ENCODE data around the gene TRHDE. TPM values are rescaled to one million over a fixed set of nuclear protein-coding genes. Genes with fewer than 3 reads are reported as not detected.

Gene TRHDE
- total and polyA plus RNA-seq, 9 donors, result 3.4 to 35.5 (median 18.2) TPM

- H3K9me3 ChIP-seq, result no peaks in the 10 kb centered on the region
- intact Hi-C loops (cut with DNase I), result no loop called here
- H3K36me3 ChIP-seq, result no peaks in the 10 kb centered on the region
- H3K4me1 ChIP-seq (ENCODE audit: insufficient read depth), result no peaks in the 10 kb centered on the region
- no peak for TF ChIP-seq EP300 (IDR thresholded peaks at IDR 0.05)
- no peak for TF ChIP-seq CTCF (IDR thresholded peaks at IDR 0.05)
- no peak for TF ChIP-seq POLR2A (IDR thresholded peaks at IDR 0.05)
- no peak overlapping the region for H3K4me3 ChIP-seq
- DNase-seq, result no peak
- H3K27ac ChIP-seq, result no peak overlapping the region
- WGBS, 3 donors, result 89 to 96% (median 94%) methylated on average over 1 of the region's 1 CpG
- H3K27me3 ChIP-seq, result no peaks in the 10 kb centered on the region
These were observed 277.0 kb downstream of the TRHDE start for GRCh38 chr12:72549184-72549583.

- no peaks in the 10 kb centered on the region for H3K36me3 ChIP-seq
- H3K27me3 ChIP-seq, result no peaks in the 10 kb centered on the region
- no peak overlapping the region for H3K27ac ChIP-seq
- no peaks in the 10 kb centered on the region for H3K9me3 ChIP-seq
- peak in 4 of 5 donors; percentile 3 to 40 (median 20) for DNase-seq
- H3K4me1 ChIP-seq (ENCODE audit: insufficient read depth), result peaks cover 2% of the 10 kb centered on the region
- whole genome bisulfite sequencing, 3 donors, result 20 to 34% (median 22%) methylated on average over 4 of the region's 4 CpGs
- TF ChIP-seq POLR2A (IDR thresholded peaks at IDR 0.05) (no peak), CTCF (IDR thresholded peaks at IDR 0.05) (no peak), EP300 (IDR thresholded peaks at IDR 0.05) (no peak)
- H3K4me3 ChIP-seq, result no peak overlapping the region
- intact Hi-C loops (cut with DNase I), result no loop called here
These were observed 288.0 kb downstream of the TRHDE start for GRCh38 chr12:72560003-72560769.

GRCh38 chr12:72570601-72571000 lies 298.4 kb downstream of the TRHDE start:
- no peak overlapping the region for H3K4me3 ChIP-seq
- H3K36me3 ChIP-seq, result no peaks in the 10 kb centered on the region
- DNase-seq, result no peak
- intact Hi-C loops (cut with DNase I), result no loop called here
- no peaks in the 10 kb centered on the region for H3K27me3 ChIP-seq
- no peak overlapping the region for H3K27ac ChIP-seq
- TF ChIP-seq CTCF (IDR thresholded peaks at IDR 0.05), result no peak
- TF ChIP-seq EP300 (IDR thresholded peaks at IDR 0.05), result no peak
- TF ChIP-seq POLR2A (IDR thresholded peaks at IDR 0.05), result no peak
- H3K4me1 ChIP-seq (ENCODE audit: insufficient read depth), result no peaks in the 10 kb centered on the region
- 77 to 85% (median 84%) methylated on average over 7 of the region's 7 CpGs for WGBS, 3 donors
- H3K9me3 ChIP-seq, result no peaks in the 10 kb centered on the region

- WGBS, 3 donors, result 94 to 96% (median 95%) methylated on average over 2 of the region's 2 CpGs
- no peak for DNase-seq
- no peaks in the 10 kb centered on the region for H3K27me3 ChIP-seq
- no peaks in the 10 kb centered on the region for H3K9me3 ChIP-seq
- no peak overlapping the region for H3K27ac ChIP-seq
- no peak overlapping the region for H3K4me3 ChIP-seq
- H3K36me3 ChIP-seq, result no peaks in the 10 kb centered on the region
- intact Hi-C loops (cut with DNase I), result no loop called here
- no peak for TF ChIP-seq CTCF (IDR thresholded peaks at IDR 0.05)
- TF ChIP-seq EP300 (IDR thresholded peaks at IDR 0.05), result no peak
- no peak for TF ChIP-seq POLR2A (IDR thresholded peaks at IDR 0.05)
- H3K4me1 ChIP-seq (ENCODE audit: insufficient read depth), result no peaks in the 10 kb centered on the region
These were observed 302.0 kb downstream of the TRHDE start for GRCh38 chr12:72574138-72574537.
